Measurements from ENCODE around the gene SORCS2. TPM values are rescaled to one million over a fixed set of nuclear protein-coding genes. Genes with fewer than 3 reads are reported as not detected.

Gene SORCS2
- total and polyA plus RNA-seq, 2 of the 8 experiments (the other 6 are each of a cell fraction or from before 2014, with no cell fraction given), result 0.36 to 1.8 TPM

GRCh38 chr4:7640136-7640535 lies 447.8 kb downstream of the SORCS2 start:
- Histone ChIP-seq H3K79me1 (ENCODE audit: low read depth, low read length) (no peaks in the 10 kb centered on the region), H2BK20ac (ENCODE audit: low read length) (no peak overlapping the region), H3K4me1 (replicated peaks in 1 of 4; ENCODE audit: control insufficient read depth in 3 of 4, insufficient read depth in 4 of 4, low read length in 3 of 4) (no peaks in the 10 kb centered on the region), H3K9me3 (ENCODE audit: insufficient read depth in 2 of 2, low read depth in 1 of 2, low read length in 1 of 2) (peaks cover 6 to 11% of the 10 kb centered on the region in 2 experiments), H4K20me1 (replicated peaks in 1 of 2; ENCODE audit: control insufficient read depth in 1 of 2, insufficient read depth in 2 of 2, low read length in 2 of 2) (peaks cover 0 to 9% of the 10 kb centered on the region in 2 experiments), H3K14ac (ENCODE audit: insufficient read length) (no peak overlapping the region), H3K4ac (replicated peaks; ENCODE audit: insufficient read length, low read depth, low read length) (no peak overlapping the region), H3K18ac (ENCODE audit: extremely low read depth, low read length) (no peak overlapping the region), H3K4me3 (ENCODE audit: extremely low read depth in 1 of 4, insufficient read depth in 2 of 4, low read depth in 3 of 4, low read length in 4 of 4) (no peak overlapping the region), H4K91ac (replicated peaks; ENCODE audit: insufficient read length, low read length) (peak overlapping the region; percentile 60), H3K9ac (replicated peaks in 1 of 4; ENCODE audit: extremely low read depth in 1 of 4, low read depth in 3 of 4, low read length in 3 of 4) (no peak overlapping the region), H3K4me2 (ENCODE audit: insufficient read depth in 1 of 2, low read depth in 2 of 2, low read length in 2 of 2) (no peak overlapping the region), H2BK15ac (ENCODE audit: low read length) (no peak overlapping the region), H2AK5ac (ENCODE audit: low read depth, low read length) (peak overlapping the region; percentile 40; the same call in 1 of the 2 replicates), H3K56ac (replicated peaks; ENCODE audit: insufficient read length, low read depth, low read length) (no peak overlapping the region), H3K36me3 (ENCODE audit: control insufficient read depth in 2 of 4, insufficient read depth in 4 of 4, low read length in 3 of 4) (no peaks in the 10 kb centered on the region; a peak in 1 of 8 replicates), H3K27me3 (replicated peaks in 1 of 4; ENCODE audit: control insufficient read depth in 3 of 4, extremely low read depth in 1 of 4, insufficient read depth in 3 of 4, low read length in 3 of 4) (no peaks in the 10 kb centered on the region), H4K8ac (ENCODE audit: extremely low read depth, insufficient read depth, low read length) (no peak overlapping the region), H2BK120ac (replicated peaks; ENCODE audit: low read depth, low read length) (no peak overlapping the region), H4K5ac (ENCODE audit: insufficient read length, low read depth, low read length) (no peak overlapping the region), H2BK12ac (ENCODE audit: low read depth, low read length) (peak overlapping the region; percentile 53; the same call in 1 of the 2 replicates), H3K27ac (ENCODE audit: low read depth, low read length) (no peak overlapping the region), H2BK5ac (ENCODE audit: low read depth, low read length) (no peak overlapping the region; the same call in 1 of the 2 replicates), H2AFZ (ENCODE audit: low read length) (no peak overlapping the region), H3K23me2 (ENCODE audit: low read depth, low read length) (peaks cover 16% of the 10 kb centered on the region), H3K79me2 (ENCODE audit: control insufficient read depth in 1 of 2, insufficient read depth in 2 of 2, low read length in 2 of 2) (no peaks in the 10 kb centered on the region), H3K23ac (ENCODE audit: insufficient read length) (no peak overlapping the region)
- FAIRE-seq, result no peak
- TF ChIP-seq CTCF (IDR thresholded peaks at IDR 0.05; ENCODE audit: control extremely low read depth in 1 of 3, insufficient read depth in 1 of 3, low read depth in 1 of 3, low read length in 3 of 3) (no peak), ATF2 (IDR thresholded peaks at IDR 0.05; ENCODE audit: low read length) (no peak), NANOG (IDR thresholded peaks at IDR 0.05; ENCODE audit: insufficient read depth, low read depth, low read length, poor library complexity, severe bottlenecking) (no peak)
- CTCF ChIA-PET (ENCODE audit: partially characterized antibody), result no interaction called here
- DNase-seq (ENCODE audit: low read depth in 1 of 2, low spot score in 2 of 2), result no peak
- POLR2A ChIA-PET (ENCODE audit: partially characterized antibody), result no interaction called here
- 67% methylated on average over 6 of the region's 6 CpGs; no CpG with 5 or more reads in 1 of the 2 experiments for WGBS, 2 experiments (ENCODE audit: extremely low coverage in 1 of 2, insufficient coverage in 1 of 2, insufficient read length in 1 of 2, insufficient replicate concordance in 2 of 2, low coverage in 1 of 2, low lambda C conversion rate in 2 of 2, missing lambda C conversion rate in 1 of 2)
